GM04503 (cell line): Measurements from ENCODE around the gene ACAT1.
"Not testable (repeated sequence)": the region's sequence is repeated elsewhere in the genome, so short reads cannot be mapped to it uniquely, and the experiment has no call there.

Source experiments
- DNase-seq: peaks from one replicate; pipeline ENCODE4 v3.0.0-alpha.2; 2012; ENCODE audit warnings: low read depth

Gene ACAT1

DNA sequence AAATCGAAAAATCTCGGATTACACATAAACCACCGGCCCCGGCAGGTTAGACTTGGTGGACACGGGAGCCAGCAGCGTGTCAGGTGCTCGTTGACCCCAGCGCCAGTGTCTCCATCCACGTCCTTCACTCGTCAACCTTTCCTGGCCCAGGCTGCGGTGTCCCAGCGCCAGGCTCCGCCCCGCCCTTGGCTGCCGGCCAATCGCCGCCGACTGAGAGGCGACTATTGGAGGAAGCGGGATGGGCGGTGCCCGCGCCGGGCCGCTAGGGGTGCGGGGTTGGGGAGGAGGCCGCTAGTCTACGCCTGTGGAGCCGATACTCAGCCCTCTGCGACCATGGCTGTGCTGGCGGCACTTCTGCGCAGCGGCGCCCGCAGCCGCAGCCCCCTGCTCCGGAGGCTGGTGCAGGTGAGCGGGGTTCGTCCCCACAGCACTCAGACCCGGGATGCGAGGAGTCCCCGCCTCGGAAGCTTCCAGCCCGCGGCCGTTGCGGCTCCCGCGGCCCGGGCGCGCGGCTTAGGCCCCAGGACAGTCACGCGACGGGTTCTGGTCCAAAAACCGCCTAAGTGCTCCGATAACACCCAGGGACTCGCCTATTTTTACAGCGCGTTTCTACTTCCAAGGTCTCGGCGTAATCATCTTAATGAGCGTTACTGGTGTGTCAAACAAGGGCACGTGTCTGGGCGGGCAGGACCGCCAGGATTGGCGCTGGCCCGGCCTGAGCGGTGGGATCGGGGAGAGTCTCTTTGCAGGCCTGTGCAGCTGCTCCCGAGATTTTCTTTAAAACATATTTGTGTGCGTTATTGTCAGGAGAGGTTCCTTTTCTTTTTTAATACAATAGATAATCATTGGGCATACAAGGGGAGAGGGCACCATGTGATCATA, at the start of gene ACAT1:
ACAT1 (plus strand) TSS at position 294 of the 882 bp plus-strand sequence; CDS start at position 334, 40 bp downstream.
- peak; percentile 45 for DNase-seq

DNA sequence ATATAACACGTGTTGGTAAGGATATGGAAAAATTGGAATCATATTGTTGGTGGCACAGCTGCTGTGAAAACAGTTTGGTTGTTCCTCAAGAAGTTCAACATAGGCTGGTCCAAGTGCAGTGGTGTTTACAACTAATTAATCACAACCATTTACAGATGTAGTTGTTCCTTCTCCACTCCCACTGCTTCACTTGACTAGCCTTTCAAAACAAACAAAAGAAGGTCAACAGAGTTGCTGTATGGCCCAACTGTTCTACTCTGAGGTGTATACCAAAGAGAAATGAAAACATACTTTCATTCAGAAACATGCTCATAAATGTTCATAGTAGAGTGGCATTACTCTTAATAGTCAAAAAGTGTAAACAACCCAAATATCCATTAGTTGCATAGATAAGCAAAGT, 36.6 kb upstream of the ACAT1 start:
- DNase-seq, result no peak

DNA sequence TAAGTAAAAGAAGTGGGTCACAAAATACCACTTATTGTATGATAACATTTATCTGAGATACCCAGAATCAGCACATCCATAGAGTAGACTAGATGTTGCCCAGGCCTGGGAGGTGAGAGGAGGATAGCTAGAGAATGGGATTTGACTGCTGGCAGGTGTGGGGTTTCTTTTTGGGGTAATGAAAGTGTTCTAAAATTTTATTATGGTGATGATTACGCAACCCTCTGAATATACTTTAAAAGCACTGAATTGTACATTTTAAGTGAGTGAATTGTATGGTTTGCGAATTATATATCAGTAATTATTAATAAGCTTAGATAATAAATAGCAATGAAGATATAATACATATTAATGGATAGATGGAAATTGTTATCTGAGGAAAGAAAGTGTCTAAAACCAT, 35.7 kb upstream of the ACAT1 start:
- DNase-seq, result no peak

DNA sequence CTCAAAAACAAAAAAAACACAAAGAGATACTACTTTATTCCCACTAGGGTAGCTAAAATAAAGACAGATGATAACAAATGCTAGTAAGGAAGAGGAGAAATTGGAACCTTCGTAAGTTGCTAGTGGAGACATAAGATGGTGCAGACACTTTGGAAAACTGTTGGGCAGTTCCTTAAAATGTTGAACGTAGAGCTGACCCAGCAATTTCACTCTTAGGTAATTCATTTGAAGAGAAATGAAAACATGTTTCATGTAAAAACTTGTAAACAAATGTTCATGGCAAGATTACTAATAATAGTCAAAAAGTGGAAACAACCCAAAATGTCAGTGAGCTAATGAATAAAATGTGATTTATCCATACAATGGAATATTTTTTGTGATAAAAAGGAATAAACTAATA, 29.2 kb upstream of the ACAT1 start:
- no peak for DNase-seq

DNA sequence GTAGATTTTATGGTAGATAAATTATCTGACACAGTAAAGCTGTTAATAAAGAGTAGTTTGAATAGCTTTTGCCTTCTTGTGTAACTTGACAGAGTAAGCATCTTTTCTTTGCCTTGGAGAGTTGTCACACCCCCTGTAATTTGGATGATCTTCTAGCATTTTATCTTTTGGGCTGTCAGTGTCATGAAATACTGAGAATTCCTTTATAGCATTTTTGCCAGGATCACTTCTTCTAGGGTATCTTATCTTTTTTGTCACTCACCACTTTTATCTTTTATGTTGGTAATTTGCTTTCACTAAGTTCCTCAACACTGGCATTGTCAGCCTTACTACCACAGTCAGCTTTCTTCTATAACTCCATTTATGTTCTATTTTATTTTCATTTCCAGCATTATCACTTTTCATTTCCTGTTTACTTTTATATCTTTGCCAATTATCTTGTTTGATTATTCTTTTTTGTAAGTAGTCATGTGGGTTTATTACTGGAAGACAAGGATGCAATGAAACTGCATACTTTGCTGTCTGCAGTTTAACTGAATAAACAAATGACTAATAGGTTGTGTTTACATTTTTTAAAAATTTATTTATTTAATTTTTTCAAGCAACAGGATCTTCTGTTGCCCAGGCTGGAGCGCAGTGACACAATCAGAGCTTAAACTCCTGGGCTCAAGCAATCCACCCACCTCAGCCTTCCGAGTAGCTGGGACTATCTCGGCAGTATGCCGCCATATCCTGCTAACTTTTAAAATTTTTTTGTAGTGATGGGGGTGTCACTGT, 28.1 kb upstream of the ACAT1 start:
- DNase-seq, result no peak

DNA sequence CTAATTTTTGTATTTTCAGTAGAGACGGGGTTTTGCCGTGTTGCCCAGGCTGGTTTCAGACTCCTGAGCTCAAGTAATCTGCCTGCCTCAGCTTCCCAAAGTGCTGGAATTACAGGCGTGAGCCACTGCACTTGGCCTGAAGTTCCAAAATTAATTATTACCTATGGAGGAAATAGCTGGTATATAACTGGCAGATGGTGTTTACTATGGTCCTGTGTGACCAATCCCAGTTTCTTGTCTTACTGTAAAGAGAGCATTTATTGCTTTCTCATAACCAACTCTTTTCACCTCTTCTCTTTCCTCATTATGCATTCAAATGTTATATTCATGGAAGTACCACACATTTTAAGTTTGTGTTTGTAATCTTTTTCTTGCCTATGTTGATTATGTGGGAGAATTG, 24.2 kb upstream of the ACAT1 start:
- DNase-seq, result no peak

DNA sequence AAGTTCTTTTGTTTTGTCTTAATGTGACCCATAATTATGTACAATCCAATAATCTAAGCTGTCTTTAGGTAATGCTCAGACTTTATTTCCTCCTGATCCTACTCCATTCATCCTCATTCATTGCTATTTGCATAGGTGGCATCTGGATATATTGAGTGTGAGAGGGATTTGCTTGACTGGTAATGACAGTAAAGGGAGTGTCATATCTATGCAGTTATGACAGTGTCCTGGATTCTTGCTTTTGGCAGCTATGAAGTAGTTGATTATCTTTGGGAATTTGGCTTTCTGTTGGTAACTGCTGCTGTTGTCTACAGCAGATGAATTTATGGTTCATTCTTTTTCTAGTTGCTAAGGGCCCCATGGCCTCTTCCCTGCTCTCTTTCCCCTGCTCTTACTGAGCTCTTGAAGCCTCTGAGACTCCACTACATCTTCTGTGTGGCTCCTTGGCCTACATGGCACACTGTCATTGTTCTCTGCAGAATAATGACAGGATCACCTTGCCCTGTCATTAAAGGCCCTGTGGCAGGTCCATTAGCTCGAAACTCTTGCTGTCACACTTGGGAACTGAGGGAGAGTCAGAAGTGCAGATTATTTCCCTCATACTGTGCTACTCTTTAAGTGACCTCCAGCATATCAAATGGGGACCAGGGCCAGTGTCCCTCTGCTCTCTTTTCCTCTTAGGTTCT, 20.1 kb upstream of the ACAT1 start:
- DNase-seq, result no peak

- no peak for DNase-seq
Measured at GRCh38 chr11:108111126-108111525, 10.2 kb upstream of the ACAT1 start.

GRCh38 chr11:108112057-108112456, 9.3 kb upstream of the ACAT1 start:
- DNase-seq, result no peak

- DNase-seq, result peak; percentile 64
Measured at GRCh38 chr11:108115500-108116140, 5.7 kb upstream of the ACAT1 start.

DNA sequence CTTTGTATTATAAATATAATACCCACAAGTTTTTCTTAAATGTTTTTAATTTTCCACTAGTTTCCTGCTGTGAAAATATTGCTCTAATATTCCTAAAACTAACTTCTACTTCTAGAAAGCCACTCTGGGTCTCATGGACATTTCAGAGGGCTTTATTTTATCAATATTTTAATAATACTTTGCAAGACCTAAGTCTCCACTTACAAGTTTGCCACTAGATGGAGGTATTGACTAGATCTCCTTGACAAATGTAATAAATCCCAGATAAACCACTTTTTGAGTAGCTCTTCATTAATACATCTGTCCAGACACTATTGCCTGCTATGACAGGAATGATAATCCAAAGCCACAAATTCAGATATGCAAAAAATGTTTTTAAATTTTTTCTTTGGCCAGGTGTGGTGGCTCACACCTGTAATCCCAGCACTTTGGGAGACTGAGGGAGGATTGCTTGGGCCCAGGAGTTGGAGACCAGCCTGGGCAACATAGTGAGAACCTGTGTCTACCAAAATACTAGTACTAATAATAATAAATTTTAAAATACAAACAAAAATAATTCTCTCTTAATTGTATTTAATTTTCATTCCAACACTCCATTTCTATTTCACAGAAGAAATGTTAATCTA, 3.5 kb upstream of the ACAT1 start:
- DNase-seq, result no peak

DNA sequence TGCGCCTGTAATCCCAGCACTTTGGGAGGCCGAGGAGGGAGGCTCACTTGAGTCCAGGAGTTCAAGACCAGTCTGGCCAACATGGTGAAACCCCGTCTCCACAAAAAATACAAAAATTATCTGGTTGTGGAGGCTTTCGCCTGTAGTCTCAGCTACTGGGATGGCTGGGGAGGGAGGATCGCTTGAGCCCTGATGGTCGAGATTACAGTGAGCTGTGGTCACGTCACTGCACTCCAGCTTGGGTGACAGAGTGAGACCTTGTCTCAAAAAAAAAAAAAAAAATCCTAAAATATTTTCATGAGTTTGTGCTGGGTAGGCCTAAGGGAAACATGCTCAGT, 462 bp upstream of the ACAT1 start:
- DNase-seq, result not testable (repeated sequence)

- no peak for DNase-seq
Measured at GRCh38 chr11:108122166-108122628, 830 bp downstream of the ACAT1 start.

DNA sequence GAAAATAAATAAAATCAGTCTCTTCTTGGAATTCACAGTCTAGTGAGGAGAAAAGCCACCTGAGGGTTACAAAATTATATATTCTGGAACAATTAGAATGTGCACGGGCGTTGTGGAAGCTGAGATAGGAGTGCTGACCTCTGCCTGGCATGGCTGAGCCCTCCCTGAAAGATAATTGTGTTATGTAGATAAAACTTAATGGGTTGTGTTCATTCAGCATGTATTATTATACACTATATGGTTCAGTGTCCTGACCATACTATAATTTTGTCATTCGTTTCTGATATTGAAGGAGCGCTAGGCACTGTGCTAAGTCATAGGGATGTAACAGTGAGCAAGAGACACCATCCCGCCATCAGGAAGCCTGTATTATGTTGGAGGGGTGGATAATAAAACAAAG, 3.7 kb downstream of the ACAT1 start:
- DNase-seq, result no peak

DNA sequence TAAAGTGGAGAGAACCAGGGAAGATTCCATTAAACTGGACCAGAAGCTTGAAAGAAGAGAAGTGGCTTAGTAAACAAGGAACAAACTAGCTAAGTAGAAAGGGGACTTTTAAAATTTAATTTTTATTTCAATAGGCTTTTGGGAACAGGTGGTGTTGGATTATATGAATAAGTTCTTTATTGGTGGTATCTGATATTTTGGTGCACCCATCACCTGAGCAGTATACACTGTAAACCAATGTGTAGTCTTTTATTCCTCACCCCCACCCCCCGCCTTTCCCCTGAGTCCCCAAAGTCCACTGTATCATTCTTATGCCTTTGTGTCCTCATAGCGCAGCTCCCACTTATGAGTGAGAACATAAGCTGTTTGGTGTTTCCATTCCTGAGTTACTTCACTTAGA, 7.4 kb downstream of the ACAT1 start:
- no peak for DNase-seq

DNA sequence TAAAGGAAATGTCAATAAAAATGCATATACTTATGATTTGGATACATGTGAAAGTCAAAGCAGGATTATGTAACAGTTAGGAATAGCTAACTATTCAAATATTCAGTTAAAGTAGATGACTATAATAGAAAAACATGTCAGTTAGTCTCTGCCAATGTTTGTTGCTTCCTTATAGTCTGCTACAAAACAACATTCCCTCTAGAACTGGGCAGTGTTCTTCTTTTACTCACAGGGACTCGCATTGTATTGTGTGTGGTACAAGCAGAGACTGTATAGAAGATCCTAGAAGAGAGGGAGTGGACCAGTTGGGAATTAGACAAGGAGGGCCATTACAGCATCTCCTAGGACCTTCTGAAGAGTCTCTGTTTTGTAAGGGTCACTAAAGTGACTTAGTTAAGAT, 10.6 kb downstream of the ACAT1 start:
- DNase-seq, result peak; percentile 37

DNA sequence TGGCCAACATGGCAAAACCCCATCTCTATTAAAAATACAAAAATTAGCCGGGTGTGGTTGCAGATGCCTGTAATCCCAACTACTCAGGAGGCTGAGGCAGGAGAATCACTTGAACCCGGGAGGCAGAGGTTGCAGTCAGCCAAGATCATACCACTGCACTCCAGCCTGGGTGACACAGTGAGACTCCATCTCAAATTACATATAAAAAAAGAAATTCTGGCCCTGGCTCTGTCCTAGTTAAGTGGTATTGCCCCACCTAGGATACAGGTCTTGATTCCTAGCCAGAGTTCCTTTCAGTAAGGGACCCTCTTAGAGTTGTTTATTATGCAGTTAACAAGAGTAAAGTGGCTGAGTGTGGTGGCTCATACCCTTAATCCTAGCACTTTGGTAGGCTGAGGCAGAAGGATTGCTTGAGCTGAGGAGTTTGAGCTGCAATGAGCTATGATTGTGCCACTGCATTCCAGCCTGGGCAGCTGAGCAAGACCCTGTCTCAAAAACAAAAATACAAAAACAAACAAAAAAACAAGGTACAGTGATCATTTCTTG, 11.7 kb downstream of the ACAT1 start:
- DNase-seq, result not testable (repeated sequence)

DNA sequence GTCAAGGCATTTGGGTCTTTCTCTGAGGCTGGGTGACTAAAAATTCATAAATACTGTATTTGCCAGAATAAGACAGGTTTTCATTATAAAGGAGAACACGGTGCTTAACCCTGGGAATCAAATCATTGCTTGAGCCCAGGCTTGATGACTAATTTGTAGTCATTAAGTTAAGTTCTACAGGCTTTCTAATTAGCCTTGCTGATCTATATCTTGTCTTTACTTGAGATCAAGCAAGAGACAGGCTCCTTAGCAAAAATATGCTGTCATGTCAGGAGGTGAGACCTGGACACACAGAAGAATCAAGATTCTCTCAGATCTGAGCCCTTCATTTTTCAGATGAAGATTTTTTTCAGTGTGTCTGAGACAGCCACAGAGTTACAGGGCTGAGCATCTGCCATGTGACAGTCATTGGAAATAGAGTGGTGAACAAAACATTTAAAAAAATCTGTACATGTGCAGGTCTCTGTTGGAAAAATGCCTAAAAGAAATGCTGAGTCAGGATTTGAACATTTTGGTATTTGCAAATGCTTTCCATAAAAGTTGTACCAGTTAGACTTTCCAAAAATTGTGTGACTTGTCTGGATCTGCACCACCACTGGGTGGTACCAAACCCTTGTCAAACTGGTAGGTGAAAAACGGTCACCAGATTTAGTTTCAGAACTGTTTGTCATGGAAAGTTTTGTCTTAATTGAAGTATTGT, 14.6 kb downstream of the ACAT1 start:
- no peak for DNase-seq

DNA sequence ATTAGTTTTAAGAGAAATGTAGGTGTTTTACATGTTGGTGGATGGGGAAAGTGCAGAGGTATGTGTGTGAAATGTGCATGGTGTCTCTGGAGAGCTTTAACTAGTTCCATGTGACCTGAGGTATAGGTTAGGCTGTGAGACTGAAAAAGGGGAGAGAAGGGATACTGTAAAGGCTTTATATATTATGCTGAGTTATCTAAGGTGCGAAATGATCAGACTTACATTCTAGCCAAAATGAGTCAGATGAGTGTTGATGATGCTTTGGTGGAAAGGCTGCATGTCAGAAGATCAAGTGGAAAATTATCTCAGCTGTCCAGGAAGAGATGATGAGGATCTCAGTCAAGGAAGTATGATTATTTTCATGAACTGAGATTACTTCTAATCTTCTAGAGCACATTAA, 15.8 kb downstream of the ACAT1 start:
- no peak for DNase-seq

DNA sequence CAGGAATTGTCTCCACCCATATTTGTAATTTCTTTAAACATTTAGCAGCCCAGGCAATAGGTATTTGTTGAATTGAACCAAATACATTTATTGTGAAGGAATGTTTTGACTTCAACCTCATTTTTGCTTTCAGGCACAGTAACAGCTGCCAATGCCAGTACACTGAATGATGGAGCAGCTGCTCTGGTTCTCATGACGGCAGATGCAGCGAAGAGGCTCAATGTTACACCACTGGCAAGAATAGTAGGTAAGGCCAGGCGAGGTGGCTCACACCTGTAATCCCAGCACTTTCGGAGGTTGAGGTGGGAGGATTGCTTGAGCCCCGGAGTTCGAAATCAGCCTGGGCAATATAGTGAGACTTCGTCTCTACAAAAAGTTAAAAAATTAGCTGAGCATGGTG, 20.9 kb downstream of the ACAT1 start:
- no peak for DNase-seq

- DNase-seq, result no peak
Measured at GRCh38 chr11:108144615-108145014, 23.2 kb downstream of the ACAT1 start.
